Globus pallidus (tissue), 1 donor: ENCODE results near the gene PAX9.

Source experiments
- DNase-seq: peaks from one replicate; pipeline ENCODE4 v3.0.0-alpha.2; 2015; ENCODE audit warnings: low spot score

PAX9 gene

GRCh38 chr14:36661506-36662257 lies at the start of gene PAX9:
Gene PAX9, plus strand, starts transcription at chr14:36661860. Its CDS starts 230 bp downstream, at chr14:36662090.
- DNase-seq = peak; percentile 26

GRCh38 chr14:36617824-36618223 lies 43.8 kb upstream of the PAX9 start:
- DNase-seq = no peak

GRCh38 chr14:36618641-36619040 lies 43.0 kb upstream of the PAX9 start:
- DNase-seq = no peak

GRCh38 chr14:36619131-36619530 lies 42.5 kb upstream of the PAX9 start:
- DNase-seq = no peak

- no peak for DNase-seq
These were observed 41.8 kb upstream of the PAX9 start for GRCh38 chr14:36619853-36620252.

GRCh38 chr14:36625014-36625413 lies 36.6 kb upstream of the PAX9 start:
- DNase-seq = no peak

GRCh38 chr14:36625436-36625835 lies 36.2 kb upstream of the PAX9 start:
- no peak for DNase-seq

- no peak for DNase-seq
These were observed 35.5 kb upstream of the PAX9 start for GRCh38 chr14:36626151-36626550.

GRCh38 chr14:36627981-36628380 lies 33.7 kb upstream of the PAX9 start:
- no peak for DNase-seq

- DNase-seq = no peak
These were observed 28.1 kb upstream of the PAX9 start for GRCh38 chr14:36633580-36633979.

- no peak for DNase-seq
These were observed 14.8 kb upstream of the PAX9 start for GRCh38 chr14:36646664-36647416.

- DNase-seq = no peak
These were observed 14.2 kb upstream of the PAX9 start for GRCh38 chr14:36647417-36647823.

- DNase-seq = no peak
These were observed 13.6 kb upstream of the PAX9 start for GRCh38 chr14:36647824-36648753.

GRCh38 chr14:36649872-36650650 lies 11.6 kb upstream of the PAX9 start:
- no peak for DNase-seq

- DNase-seq = no peak
These were observed 9.0 kb upstream of the PAX9 start for GRCh38 chr14:36652542-36653201.

- DNase-seq = no peak
These were observed 8.2 kb upstream of the PAX9 start for GRCh38 chr14:36653413-36653812.

- no peak for DNase-seq
These were observed 7.5 kb upstream of the PAX9 start for GRCh38 chr14:36653962-36654793.

GRCh38 chr14:36654794-36655381 lies 6.8 kb upstream of the PAX9 start:
- no peak for DNase-seq

- DNase-seq = no peak
These were observed 6.1 kb upstream of the PAX9 start for GRCh38 chr14:36655571-36655962.
